Fibroblast of skin of left biceps (primary cell): ENCODE results near the gene ROBO1.
A peak's percentile ranks its signal among the peaks of the same experiment; 100 is the strongest.

ENCODE experiments used
- DNase-seq, 2 experiments: peaks; one replicate each; pipeline ENCODE4 v3.0.0-alpha.2; 2013; ENCODE audit warnings: low read depth in 2 of 2

Gene ROBO1

GRCh38 chr3:78634316-78634715 is 1133.5 kb downstream of the ROBO1 start:
- DNase-seq = no peak

GRCh38 chr3:78633626-78634025 is 1134.2 kb downstream of the ROBO1 start:
- no peak for DNase-seq

- no peak for DNase-seq
Measured at GRCh38 chr3:78632925-78633553, 1134.8 kb downstream of the ROBO1 start.

GRCh38 chr3:78629544-78629943 is 1138.3 kb downstream of the ROBO1 start:
- DNase-seq = no peak

GRCh38 chr3:78621061-78621716 is 1146.6 kb downstream of the ROBO1 start:
- DNase-seq = peak; percentile 29 to 30

- no peak for DNase-seq
Measured at GRCh38 chr3:78614486-78614885, 1153.3 kb downstream of the ROBO1 start.

GRCh38 chr3:78613421-78613879 is 1154.3 kb downstream of the ROBO1 start:
- DNase-seq = no peak

GRCh38 chr3:78611278-78611677 is 1156.5 kb downstream of the ROBO1 start:
- DNase-seq = no peak

GRCh38 chr3:78610462-78611125 is 1157.2 kb downstream of the ROBO1 start:
- DNase-seq = no peak

- DNase-seq = no peak
Measured at GRCh38 chr3:78606756-78607155, 1161.0 kb downstream of the ROBO1 start.

GRCh38 chr3:78605178-78605577 is 1162.6 kb downstream of the ROBO1 start:
- DNase-seq = no peak

GRCh38 chr3:78604341-78604740 is 1163.5 kb downstream of the ROBO1 start:
- DNase-seq = peak in 1 of 2 experiments; percentile 20

GRCh38 chr3:78601249-78601648 is 1166.5 kb downstream of the ROBO1 start:
- no peak for DNase-seq

- DNase-seq = no peak
Measured at GRCh38 chr3:78589778-78590177, 1178.0 kb downstream of the ROBO1 start.

- DNase-seq = no peak
Measured at GRCh38 chr3:78588906-78589621, 1178.7 kb downstream of the ROBO1 start.

- DNase-seq = no peak
Measured at GRCh38 chr3:78580681-78581080, 1187.1 kb downstream of the ROBO1 start.

GRCh38 chr3:78571486-78571885 is 1196.3 kb downstream of the ROBO1 start:
- no peak for DNase-seq

GRCh38 chr3:78570496-78570895 is 1197.3 kb downstream of the ROBO1 start:
- no peak for DNase-seq

- DNase-seq = no peak
Measured at GRCh38 chr3:78569804-78570203, 1198.0 kb downstream of the ROBO1 start.

GRCh38 chr3:78565712-78566111 is 1202.1 kb downstream of the ROBO1 start:
- no peak for DNase-seq

- no peak for DNase-seq
Measured at GRCh38 chr3:78562328-78562727, 1205.5 kb downstream of the ROBO1 start.
